Glomerular visceral epithelial cell (primary cell): ENCODE data around the gene ZNF827.

Source experiments
- DNase-seq: peaks from one replicate; pipeline ENCODE4 v3.0.0-alpha.2; 2016; ENCODE audit errors: extremely low spot score

ZNF827 gene

GRCh38 chr4:145938618-145939440 is at the start of gene ZNF827:
TSS of gene ZNF827 (minus strand) at chr4:145938823. CDS start at chr4:145938407, 416 bp downstream.
- peak; percentile 76 for DNase-seq

GRCh38 chr4:145984563-145984962 is 45.9 kb upstream of the ZNF827 start:
- no peak for DNase-seq

- DNase-seq: no peak
Measured at GRCh38 chr4:145982791-145983190, 44.2 kb upstream of the ZNF827 start.

- DNase-seq: no peak
Measured at GRCh38 chr4:145979160-145979559, 40.5 kb upstream of the ZNF827 start.

GRCh38 chr4:145976680-145977079 is 38.1 kb upstream of the ZNF827 start:
- DNase-seq: no peak

- DNase-seq: no peak
Measured at GRCh38 chr4:145960012-145960411, 21.4 kb upstream of the ZNF827 start.

- DNase-seq: no peak
Measured at GRCh38 chr4:145957302-145957701, 18.7 kb upstream of the ZNF827 start.

- DNase-seq: peak; percentile 37
Measured at GRCh38 chr4:145956288-145956890, 17.8 kb upstream of the ZNF827 start.

GRCh38 chr4:145954924-145955339 is 16.3 kb upstream of the ZNF827 start:
- DNase-seq: peak; percentile 91

GRCh38 chr4:145951931-145952330 is 13.3 kb upstream of the ZNF827 start:
- DNase-seq: no peak

- DNase-seq: no peak
Measured at GRCh38 chr4:145945431-145946155, 7.0 kb upstream of the ZNF827 start.

GRCh38 chr4:145944886-145945285 is 6.3 kb upstream of the ZNF827 start:
- no peak for DNase-seq

- no peak for DNase-seq
Measured at GRCh38 chr4:145939856-145940255, 1.2 kb upstream of the ZNF827 start.

- DNase-seq: no peak
Measured at GRCh38 chr4:145939441-145939750, 773 bp upstream of the ZNF827 start.

GRCh38 chr4:145937971-145938611 is 532 bp downstream of the ZNF827 start:
- DNase-seq: peak; percentile 49

- DNase-seq: peak; percentile 55
Measured at GRCh38 chr4:145936997-145937901, 1.4 kb downstream of the ZNF827 start.

GRCh38 chr4:145936142-145936996 is 2.3 kb downstream of the ZNF827 start:
- peak; percentile 83 for DNase-seq

- DNase-seq: no peak
Measured at GRCh38 chr4:145935253-145936141, 3.1 kb downstream of the ZNF827 start.

- no peak for DNase-seq
Measured at GRCh38 chr4:145934434-145935047, 4.1 kb downstream of the ZNF827 start.
